ENCODE measurements around the gene DOK5.

DNA sequence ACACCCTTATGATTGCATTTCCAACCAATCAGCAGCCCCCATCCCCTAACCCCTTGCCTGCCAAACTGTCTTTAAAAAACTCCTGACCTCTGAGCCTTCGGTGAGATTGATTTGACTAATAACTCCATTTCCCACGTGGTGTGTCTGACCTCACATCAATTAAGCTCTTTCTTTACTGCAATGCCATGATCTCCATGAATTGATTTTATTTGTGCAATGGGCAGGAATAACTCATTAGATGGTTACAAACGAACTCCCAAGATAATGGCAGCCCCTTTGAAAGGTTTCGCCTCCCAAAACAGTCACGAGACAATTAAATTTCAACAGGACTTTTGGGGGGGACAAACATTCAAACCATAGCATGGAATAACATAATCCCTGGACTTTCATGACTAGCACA, 161.2 kb downstream of the DOK5 start:
- no peak for TF ChIP-seq GATA2 (IDR thresholded peaks at IDR 0.05; ENCODE audit: low read depth, low read length)
- no peak for TF ChIP-seq GATA3 (IDR thresholded peaks at IDR 0.05; ENCODE audit: low read depth, low read length)

Data from SH-SY5Y (cell line).